Fibroblast of skin of right biceps (primary cell): ENCODE measurements around the gene GPR15LG.

Experiments used
- DNase-seq: peaks from one replicate; pipeline ENCODE4 v3.0.0-alpha.2; 2013

Gene GPR15LG

GRCh38 chr10:84217746-84218145 lies 44.1 kb downstream of the GPR15LG start:
- no peak for DNase-seq

GRCh38 chr10:84221916-84222315 lies 48.3 kb downstream of the GPR15LG start:
- DNase-seq = no peak

- no peak for DNase-seq
These were observed 50.9 kb downstream of the GPR15LG start for GRCh38 chr10:84224411-84225028.

GRCh38 chr10:84225427-84226173 lies 52.0 kb downstream of the GPR15LG start, which contains the start of gene LRIT2:
Gene LRIT2 (minus strand): TSS chr10:84225544. CDS start chr10:84225520, 24 bp downstream.
- DNase-seq = no peak

- DNase-seq = no peak
These were observed 53.0 kb downstream of the GPR15LG start for GRCh38 chr10:84226616-84227015.

- no peak for DNase-seq
These were observed 54.2 kb downstream of the GPR15LG start for GRCh38 chr10:84227810-84228209.

GRCh38 chr10:84230359-84230758 lies 56.8 kb downstream of the GPR15LG start:
- DNase-seq = no peak

GRCh38 chr10:84232376-84232775 lies 58.8 kb downstream of the GPR15LG start:
- no peak for DNase-seq

GRCh38 chr10:84233940-84234339 lies 60.3 kb downstream of the GPR15LG start:
- no peak for DNase-seq

GRCh38 chr10:84234479-84234878 lies 60.9 kb downstream of the GPR15LG start:
- DNase-seq = no peak
